HG03025 (cell line): ENCODE measurements around the gene OCEL1.
"Not testable (repeated sequence)": the region's sequence is repeated elsewhere in the genome, so short reads cannot be mapped to it uniquely, and the experiment has no call there.

Experiments
- ATAC-seq: cut with Tn5 transposase; IDR thresholded peaks from one replicate; pipeline ENCODE4 v1.9.1; 2021; ENCODE audit warnings: mild to moderate bottlenecking, moderate library complexity; ENCODE audit not compliant: unreplicated experiment, low FRiP score

The OCEL1 gene

DNA sequence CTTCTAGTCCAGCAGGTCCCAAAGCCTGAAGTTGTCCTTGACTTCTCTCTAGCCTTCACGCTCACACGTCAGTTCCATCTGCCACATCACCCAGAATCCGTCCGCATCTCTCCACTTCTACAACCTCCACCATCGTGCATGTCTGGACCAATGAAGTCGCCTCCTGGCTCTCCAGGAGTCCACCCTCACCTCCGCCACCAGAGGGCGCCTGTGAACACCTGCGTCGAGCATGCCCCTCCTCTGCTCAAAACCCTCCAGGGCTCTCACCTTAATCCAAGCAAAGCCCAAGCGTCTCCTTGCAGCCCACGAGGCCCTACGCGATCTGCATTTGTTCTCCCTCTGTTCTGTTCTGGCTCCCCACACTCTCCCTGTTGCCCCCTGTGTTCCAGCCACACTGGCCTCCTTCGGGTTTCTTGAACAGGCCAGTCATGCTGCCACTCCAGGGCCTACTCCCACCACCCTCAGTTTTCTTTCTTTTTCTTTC is 34.9 kb downstream of the OCEL1 start:
- no peak for ATAC-seq

DNA sequence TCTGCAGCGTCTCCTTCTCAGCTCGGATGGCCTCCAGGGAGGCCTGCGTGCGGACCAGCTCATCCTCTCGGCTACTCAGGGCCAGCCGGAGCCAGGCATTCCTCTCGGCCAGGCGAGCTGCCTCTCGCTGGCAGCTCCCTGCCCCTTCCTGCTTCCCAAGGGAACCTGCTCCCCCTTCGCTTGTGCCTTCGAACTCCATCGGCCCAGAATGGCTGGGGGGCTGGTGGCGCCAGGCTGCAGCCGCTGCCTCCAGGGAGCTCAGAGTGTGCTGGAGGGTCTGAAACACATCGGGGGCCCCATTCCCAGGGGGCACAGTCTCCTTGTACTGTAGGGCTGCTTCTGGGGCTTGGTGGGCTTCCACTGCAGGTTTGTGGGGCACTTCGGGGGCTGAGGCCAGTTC is 36.5 kb downstream of the OCEL1 start:
- no peak for ATAC-seq

DNA sequence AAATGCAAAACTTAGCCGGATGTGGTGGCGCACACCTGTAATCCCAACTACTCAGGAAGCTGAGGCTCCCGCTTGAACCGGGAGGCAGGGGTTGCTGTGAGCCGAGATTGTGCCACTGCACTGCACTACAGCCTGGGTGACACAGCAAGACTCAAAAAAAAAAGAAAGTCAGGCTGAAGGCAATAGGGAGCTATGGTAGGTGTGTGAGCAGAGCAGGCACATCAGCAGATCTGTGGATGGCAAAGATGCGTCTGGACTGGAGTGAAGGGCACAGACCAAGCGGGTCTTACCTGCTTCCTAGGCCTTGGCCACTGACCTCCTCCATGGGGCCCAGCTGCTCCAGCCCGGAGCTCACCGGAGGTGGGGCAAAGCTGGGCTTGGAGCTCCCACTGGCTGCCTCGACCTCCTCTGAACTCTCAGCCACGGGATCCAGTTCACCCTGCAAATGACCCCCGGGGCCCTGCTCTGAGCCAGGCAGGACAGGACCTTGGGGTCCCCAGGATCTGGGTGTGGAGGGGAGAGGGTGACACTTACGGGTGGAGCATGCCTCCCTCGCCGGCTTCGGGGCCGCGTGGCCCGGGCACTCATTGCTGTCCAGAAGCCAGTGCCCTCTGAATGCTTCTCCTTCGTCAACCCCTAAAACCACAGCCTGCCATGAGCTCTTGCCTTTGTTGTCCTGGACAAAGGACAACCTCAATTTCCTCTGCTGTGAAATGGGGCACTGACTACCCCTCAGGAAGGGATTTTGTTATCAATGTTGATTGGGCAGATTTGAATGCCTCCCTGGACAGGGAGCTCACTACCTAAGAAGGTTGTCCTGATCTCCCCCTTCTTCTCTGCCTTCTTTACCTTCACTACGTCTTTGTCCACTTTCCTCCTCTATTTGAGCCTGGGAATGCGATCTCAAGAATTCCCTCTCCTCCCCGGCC is 38.0 kb downstream of the OCEL1 start:
- no peak for ATAC-seq

DNA sequence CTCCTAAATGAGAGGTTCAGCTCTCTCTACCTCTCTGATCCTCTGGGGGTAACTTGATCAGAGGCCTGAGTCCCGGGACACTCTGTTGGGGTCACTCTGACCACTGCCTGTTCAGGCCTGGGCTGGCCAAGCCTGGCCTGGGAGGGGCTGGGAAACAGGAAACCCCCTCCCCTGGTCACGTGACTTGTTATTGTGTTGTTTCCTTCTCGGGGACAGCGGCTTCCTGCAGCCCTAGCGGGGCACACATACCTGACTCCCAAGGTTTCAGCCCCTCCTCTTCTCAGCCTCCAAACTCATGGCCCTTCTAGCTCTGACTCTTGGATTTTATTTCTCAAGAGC is 38.6 kb downstream of the OCEL1 start, which contains the start of gene USHBP1:
Gene USHBP1 (minus strand): TSS at position 105 of the 339 bp plus-strand sequence. CDS start 446 bp downstream, outside the sequence.
- no peak for ATAC-seq

DNA sequence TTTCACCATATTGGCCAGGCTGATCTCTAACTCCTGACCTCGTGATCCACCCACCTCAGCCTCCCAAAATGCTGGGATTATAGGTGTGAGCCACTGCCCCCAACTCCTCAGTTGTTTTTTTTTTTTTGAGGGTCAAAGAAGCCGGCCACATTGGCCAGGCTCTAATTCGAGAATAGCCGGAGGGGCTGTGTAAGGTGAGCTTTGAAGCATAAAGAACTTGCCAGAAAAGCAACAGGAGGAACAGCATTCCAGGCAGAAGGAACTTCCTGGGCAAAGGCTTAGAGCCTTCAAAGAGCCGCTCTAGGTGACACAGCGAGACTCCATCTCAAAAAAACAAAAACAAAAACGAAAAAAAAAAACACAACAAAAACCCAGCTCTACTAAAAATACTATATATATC is 40.0 kb downstream of the OCEL1 start:
- no peak for ATAC-seq

DNA sequence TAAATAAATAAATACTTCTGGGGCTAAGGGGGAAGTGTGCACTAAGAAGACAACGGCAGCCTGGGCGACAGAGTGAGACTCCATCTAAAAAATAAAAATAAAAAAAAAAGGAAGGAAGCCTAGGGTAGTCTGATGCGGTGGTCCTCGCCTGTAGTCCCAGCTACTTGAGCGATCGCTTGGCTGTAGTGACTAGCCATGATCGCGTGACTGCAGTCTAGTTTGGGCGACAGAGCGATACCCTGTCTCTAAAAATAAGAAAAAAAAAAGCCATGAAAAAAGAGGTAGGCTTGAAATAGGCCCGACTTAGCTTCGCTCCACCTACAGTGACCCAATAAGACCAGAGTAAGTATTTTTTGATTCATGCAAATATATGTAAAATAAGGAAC is 40.6 kb downstream of the OCEL1 start:
- no peak for ATAC-seq

DNA sequence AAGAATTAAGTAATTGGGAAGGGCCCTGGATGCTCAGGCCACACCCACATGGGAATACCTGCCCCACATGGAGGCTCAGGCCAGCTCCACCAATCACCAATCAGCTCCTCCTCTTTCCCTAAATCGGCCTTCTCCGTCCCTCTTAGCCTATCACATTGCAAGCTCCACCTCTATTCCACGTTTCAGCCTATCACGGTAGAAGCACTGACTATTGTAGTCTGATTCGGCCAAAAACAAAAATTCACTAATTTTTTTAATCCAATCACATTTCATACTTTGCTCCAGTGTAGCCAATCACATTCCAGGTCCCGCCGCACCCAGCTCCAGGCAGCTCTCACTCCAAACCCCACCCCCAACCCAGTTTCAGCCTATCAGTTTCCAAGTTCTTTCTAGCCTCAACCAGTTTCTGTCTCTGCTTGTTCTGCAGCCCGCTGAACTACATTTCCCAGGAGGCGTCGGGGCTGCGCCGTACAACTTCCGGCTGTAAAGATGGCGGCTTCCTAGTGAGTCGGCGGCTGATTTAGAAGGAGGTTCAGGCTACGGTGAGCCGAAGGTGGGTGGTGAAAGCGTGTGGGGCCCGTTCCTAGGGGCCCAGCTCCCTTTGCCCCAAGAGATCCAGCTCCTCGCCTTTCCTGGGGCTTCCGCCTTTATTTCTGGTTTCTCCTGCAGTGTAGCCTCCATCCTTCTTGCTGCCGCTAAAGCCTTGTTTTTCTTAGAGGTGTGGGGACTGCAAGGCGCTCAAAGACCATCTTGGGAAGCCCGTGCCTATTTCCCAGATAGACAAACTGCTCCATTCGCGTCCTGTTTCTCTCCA is 41.2 kb downstream of the OCEL1 start, which contains the start of gene BABAM1:
Gene BABAM1 (plus strand): TSS at position 469 of the 814 bp plus-strand sequence. CDS start 1,364 bp downstream, outside the sequence.
- ATAC-seq, result peak; percentile 89

DNA sequence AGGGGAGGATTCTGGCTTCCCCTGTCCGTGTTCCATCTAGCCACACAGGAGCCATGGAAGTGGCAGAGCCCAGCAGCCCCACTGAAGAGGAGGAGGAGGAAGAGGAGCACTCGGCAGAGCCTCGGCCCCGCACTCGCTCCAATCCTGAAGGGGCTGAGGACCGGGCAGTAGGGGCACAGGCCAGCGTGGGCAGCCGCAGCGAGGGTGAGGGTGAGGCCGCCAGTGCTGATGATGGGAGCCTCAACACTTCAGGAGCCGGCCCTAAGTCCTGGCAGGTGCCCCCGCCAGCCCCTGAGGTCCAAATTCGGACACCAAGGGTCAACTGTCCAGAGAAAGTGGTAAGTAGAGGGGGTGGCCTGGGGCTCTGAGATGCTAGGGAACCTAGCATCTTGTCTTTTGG is 42.7 kb downstream of the OCEL1 start:
- no peak for ATAC-seq

DNA sequence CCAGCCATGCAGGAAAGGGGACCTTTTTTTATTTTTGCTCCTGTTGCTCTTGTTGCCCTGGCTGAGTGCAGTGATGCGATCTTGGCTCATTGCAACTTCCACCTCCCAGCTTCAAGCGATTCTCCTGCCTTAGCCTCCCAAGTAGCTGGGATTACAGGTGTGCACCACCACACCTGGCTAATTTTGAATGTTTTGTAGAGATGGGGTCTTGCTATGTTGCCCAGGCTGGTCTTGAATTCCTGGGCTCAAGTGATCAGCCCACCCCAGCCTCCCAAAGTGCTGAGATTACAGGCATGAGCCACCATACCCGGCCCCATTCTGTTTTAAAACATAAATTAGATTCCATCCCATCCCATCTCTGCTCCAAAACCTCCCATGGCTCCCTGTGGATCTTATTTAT is 48.9 kb downstream of the OCEL1 start:
- not testable (repeated sequence) for ATAC-seq

DNA sequence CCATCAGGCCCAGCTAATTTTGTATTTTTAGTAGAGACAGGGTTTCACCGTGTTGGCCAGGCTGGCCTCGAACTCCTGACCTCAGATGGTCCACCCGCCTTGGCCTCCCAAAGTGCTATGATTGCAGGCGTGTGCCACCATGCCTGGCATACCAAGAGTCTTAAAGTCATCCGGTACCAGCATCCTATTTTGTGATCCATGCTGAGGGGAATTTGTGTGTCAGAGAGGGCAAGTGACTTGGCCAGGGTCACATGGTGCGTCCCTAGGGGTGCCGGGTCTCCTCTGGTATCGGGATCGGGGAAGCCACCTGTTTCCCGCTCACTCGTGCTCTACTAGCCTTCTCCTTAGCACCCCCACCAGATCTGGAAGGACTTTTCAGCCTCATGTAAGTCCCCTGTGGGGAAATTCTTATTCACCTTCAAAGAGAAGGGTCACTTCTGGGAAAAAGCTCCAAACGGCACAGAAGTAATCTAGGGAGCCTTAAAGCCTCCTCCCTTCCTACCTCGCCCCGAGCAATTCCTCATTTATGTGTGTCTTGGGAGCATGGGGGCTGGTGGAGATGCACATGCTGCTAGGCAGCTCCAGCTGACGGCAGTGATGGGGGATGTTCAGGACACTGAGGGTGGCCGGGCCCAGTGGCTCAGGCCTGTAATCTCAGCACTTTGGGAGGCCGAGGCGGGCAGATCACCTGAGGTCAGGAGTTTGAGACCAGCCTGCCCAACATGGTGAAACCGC is 49.6 kb downstream of the OCEL1 start:
- ATAC-seq, result no peak
